Testis (tissue), 3 donors: ENCODE results near the gene CACNB4. TPM values are rescaled to one million over a fixed set of nuclear protein-coding genes. Genes with fewer than 3 reads are reported as not detected.

Source experiments
- DNase-seq: peaks from one replicate; pipeline ENCODE4 v3.0.0-alpha.2; 2019
- H3K27ac ChIP-seq, 2 donors: fragments of 200-600 bp; sonication (generic); one replicate each; pipeline ENCODE4 v1.5.1; 2019
- H3K27me3 ChIP-seq: fragments of 200-600 bp; sonication (generic); one replicate; pipeline ENCODE4 v1.5.1; 2019
- H3K36me3 ChIP-seq: fragments of 200-600 bp; sonication (generic); one replicate; pipeline ENCODE4 v1.5.1; 2017; ENCODE audit warnings: low read depth; ENCODE audit errors: missing control alignments
- H3K4me1 ChIP-seq: fragments of 200-600 bp; sonication (generic); one replicate; pipeline ENCODE4 v1.5.1; 2019
- H3K4me3 ChIP-seq, 2 donors: fragments of 200-600 bp; sonication (generic); one replicate each; pipeline ENCODE4 v1.5.1; 2017 to 2019
- H3K9me3 ChIP-seq: fragments of 200-600 bp; sonication (generic); one replicate; pipeline ENCODE4 v1.5.1; 2017
- POLR2A ChIP-seq: fragments of 450-650 bp; IDR thresholded peaks from one replicate; pipeline ENCODE4 v1.6.1; 2017; ENCODE audit warnings: antibody characterized with exemption, mild to moderate bottlenecking, moderate library complexity
- WGBS, 2 donors: methylation state at CpG; one replicate each; pipeline ENCODE4 v1.1.5; 2018; 5-methylcytosine and 5-hydroxymethylcytosine counted together
- intact Hi-C: fragments of 100-400 bp; cut with DNase I; formaldehyde crosslinking; loops from one replicate; pipeline ENCODE4 v1.15.1; 2023; ENCODE audit warnings: low total_unique reads
- polyA plus RNA-seq: library from polyadenylated mRNA; stranded (reverse); fragments of 350-450 nt; fragmentation: Illumina TruSeq; extraction: RNeasy Lipid Tissue Mini Kit (QIAGEN cat#74804); gene quantifications from one replicate; pipeline ENCODE4 v1.2.3, GENCODE V29; 2014; ENCODE audit warnings: low read depth, low replicate concordance; ENCODE audit not compliant: insufficient read depth
- total RNA-seq, 2 donors: library from RNA; depleted of rRNA; stranded (reverse); fragments of >200 nt; gene quantifications; one replicate each; pipeline ENCODE4 v1.2.3, GENCODE V29; 2016
- TF ChIP-seq, protein P1 (sequence below), 3 experiments: fragments of 450-650 bp in 2 of 3; fragments of 200-600 bp in 1 of 3; sonication (generic) in 1 of 3; IDR thresholded peaks; one replicate each; pipeline ENCODE4 v1.5.1; 2016 to 2019; ENCODE audit warnings: antibody characterized with exemption in 3 of 3, mild to moderate bottlenecking in 2 of 3, moderate library complexity in 1 of 3

Gene CACNB4
- total and polyA plus RNA-seq, 3 donors from 2014 or later, result 7.8 to 83.8 (median 82.2) TPM

DNA sequence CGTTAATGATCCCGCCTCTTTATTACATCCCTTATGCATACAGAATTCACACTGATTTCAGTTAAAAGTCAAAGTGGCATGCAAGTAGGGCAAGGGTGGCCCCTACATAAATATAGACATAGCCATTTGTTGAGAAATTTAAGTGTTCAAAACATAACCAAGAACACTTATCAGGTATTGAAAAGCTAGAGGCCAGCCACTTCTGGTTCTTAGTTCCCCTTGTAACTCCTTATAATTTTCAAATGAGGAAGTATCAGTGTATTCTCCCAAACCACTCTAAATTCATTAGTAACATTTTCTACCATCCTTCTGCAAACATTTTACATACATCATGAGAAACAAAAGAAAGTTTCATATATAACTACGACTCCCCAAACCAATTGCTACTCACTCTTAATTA lies 264.9 kb downstream of the CACNB4 start:
- DNase-seq, result no peak
- intact Hi-C loops, result no loop called here
- TF ChIP-seq, protein P1, sequence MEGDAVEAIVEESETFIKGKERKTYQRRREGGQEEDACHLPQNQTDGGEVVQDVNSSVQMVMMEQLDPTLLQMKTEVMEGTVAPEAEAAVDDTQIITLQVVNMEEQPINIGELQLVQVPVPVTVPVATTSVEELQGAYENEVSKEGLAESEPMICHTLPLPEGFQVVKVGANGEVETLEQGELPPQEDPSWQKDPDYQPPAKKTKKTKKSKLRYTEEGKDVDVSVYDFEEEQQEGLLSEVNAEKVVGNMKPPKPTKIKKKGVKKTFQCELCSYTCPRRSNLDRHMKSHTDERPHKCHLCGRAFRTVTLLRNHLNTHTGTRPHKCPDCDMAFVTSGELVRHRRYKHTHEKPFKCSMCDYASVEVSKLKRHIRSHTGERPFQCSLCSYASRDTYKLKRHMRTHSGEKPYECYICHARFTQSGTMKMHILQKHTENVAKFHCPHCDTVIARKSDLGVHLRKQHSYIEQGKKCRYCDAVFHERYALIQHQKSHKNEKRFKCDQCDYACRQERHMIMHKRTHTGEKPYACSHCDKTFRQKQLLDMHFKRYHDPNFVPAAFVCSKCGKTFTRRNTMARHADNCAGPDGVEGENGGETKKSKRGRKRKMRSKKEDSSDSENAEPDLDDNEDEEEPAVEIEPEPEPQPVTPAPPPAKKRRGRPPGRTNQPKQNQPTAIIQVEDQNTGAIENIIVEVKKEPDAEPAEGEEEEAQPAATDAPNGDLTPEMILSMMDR (IDR thresholded peaks at IDR 0.05), result no peak
- TF ChIP-seq POLR2A, result no peak
- whole genome bisulfite sequencing, 2 donors, result 72 to 80% methylated on average over 3 of the region's 3 CpGs
- no peaks in the 10 kb centered on the region for H3K36me3 ChIP-seq
- no peaks in the 10 kb centered on the region for H3K27me3 ChIP-seq
- no peak overlapping the region for H3K27ac ChIP-seq
- no peak overlapping the region for H3K4me3 ChIP-seq
- H3K4me1 ChIP-seq, result peaks cover under 1% of the 10 kb centered on the region
- H3K9me3 ChIP-seq, result no peaks in the 10 kb centered on the region

DNA sequence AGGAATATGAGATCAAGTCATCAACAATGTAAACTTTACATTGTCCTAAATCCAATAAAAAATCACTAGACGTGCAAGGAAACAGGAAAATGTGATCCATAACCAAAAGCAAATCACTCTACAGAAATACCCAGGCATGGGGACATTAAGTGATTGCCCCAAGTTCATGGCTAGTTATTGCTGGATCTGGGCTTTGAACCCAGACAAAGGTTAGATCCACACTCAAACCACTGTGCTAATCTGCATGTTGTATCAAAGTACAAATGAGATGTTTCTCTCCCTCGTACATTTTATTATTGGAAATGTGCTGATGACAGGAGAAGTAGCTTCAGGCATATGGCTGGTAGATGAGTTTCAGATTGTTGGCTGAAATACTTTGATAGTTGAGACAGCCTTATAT lies 267.9 kb downstream of the CACNB4 start:
- Histone ChIP-seq H3K4me1 (peaks cover 11% of the 10 kb centered on the region), H3K9me3 (no peaks in the 10 kb centered on the region), H3K4me3 (no peak overlapping the region), H3K36me3 (no peaks in the 10 kb centered on the region), H3K27ac (no peak overlapping the region), H3K27me3 (no peaks in the 10 kb centered on the region)
- WGBS, 2 donors, result 81 to 83% methylated on average over 2 of the region's 2 CpGs
- intact Hi-C loops, result no loop called here
- TF ChIP-seq, protein P1 (IDR thresholded peaks at IDR 0.05), result no peak
- TF ChIP-seq POLR2A, result no peak
- no peak for DNase-seq

DNA sequence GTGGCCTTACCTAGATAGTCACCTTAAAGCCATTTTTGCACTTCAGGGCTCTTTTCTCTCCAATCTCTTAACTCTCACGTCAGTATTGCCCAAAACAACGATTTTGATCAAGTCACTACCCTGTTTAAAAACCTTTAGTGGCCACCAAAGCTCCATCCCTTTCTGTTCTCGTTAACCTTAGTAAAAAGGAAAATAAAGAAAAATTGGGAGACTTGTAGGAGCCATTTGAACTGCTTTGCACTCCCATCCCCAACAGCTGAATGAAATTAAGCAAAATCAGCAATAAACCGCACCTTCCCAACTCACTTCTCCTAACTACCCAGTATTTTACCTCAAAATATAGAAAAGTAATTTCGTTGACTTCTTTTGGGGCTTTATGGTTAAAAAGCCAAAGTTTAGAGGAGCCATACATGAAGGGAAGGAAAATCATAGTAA lies 269.9 kb downstream of the CACNB4 start:
- DNase-seq, result no peak
- Histone ChIP-seq H3K27ac (peak overlapping the region in 1 of 2 donors; percentile 75), H3K4me1 (peaks cover 11% of the 10 kb centered on the region), H3K4me3 (peak overlapping the region; percentile 85 to 95), H3K27me3 (no peaks in the 10 kb centered on the region), H3K9me3 (no peaks in the 10 kb centered on the region), H3K36me3 (no peaks in the 10 kb centered on the region)
- intact Hi-C loops, result no loop called here
- 68 to 73% methylated on average over 5 of the region's 5 CpGs for WGBS, 2 donors
- TF ChIP-seq, protein P1 (IDR thresholded peaks at IDR 0.05), result no peak
- TF ChIP-seq POLR2A, result no peak

DNA sequence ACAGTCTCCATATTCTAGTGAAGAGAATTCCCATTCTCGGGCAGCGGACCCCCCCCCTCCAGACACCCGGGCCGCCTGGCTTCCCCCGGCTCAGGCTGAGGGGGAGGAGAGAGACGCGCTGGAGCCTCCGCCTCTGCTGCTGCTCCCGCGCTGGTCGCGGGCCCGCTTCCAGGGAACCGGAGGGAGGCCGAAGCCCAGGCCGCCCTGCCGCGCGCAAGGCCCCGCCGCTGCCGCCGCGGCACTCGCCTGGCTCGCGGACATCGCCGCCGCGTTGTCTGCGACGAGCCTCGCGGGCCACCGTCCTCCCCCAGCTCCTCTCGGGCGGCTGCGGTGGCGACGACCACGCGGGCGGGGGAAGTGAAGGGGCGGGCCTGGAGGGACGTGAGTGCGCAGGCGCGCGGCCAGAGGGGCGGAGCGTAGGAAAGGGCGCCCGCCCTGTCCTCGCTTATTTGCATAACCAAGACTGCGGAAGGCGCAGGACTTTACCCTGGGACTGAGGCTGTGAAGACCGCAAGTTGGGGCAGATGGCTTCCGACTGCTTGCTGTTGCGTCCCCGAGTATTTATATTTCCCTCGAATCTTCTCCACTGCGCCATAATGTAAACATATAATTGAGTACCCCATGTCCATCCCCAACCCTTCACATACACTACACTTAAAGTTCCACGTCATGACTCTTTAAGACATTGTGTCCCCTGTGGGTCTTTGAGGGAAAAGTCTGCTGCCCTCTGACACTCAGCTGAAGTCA lies 270.5 kb downstream of the CACNB4 start, which contains the start of gene ARL5A:
Gene ARL5A (minus strand): TSS at position 279 of the 747 bp plus-strand sequence. CDS start 245 bp downstream, at position 34.
- Histone ChIP-seq H3K36me3 (no peaks in the 10 kb centered on the region), H3K4me1 (peaks cover 11% of the 10 kb centered on the region), H3K27me3 (no peaks in the 10 kb centered on the region), H3K27ac (peak within 1 kb of the TSS; percentile 75 to 77), H3K4me3 (peak within 1 kb of the TSS; percentile 85 to 95), H3K9me3 (no peaks in the 10 kb centered on the region)
- peak; percentile 96 for DNase-seq
- TF ChIP-seq, protein P1 (IDR thresholded peaks at IDR 0.05), result no peak
- no peak for TF ChIP-seq POLR2A
- 1% methylated on average over 8 to 29 of the region's 64 CpGs for WGBS, 2 donors
- intact Hi-C loops, result no loop called here
